NCI-H526 (cell line): ENCODE measurements around the gene GRWD1.

Source experiments
- DNase-seq, 2 experiments: peaks; one replicate each; lab custom pipeline; 2025; lab: John Stamatoyannopoulos, UW

The GRWD1 gene

GRCh38 chr19:48497728-48498594, 52.2 kb downstream of the GRWD1 start:
- peak in 1 of 2 experiments; percentile 24 for DNase-seq

GRCh38 chr19:48498595-48499311, 53.0 kb downstream of the GRWD1 start:
- no peak for DNase-seq

GRCh38 chr19:48499316-48500090, 53.7 kb downstream of the GRWD1 start:
- no peak for DNase-seq

GRCh38 chr19:48500830-48501493, 55.2 kb downstream of the GRWD1 start:
- no peak for DNase-seq

GRCh38 chr19:48501494-48502349, 55.9 kb downstream of the GRWD1 start:
- DNase-seq = peak; percentile 97 to 98

- no peak for DNase-seq
Measured at GRCh38 chr19:48502350-48503018, 56.7 kb downstream of the GRWD1 start.

- DNase-seq = peak in 1 of 2 experiments; percentile 61
Measured at GRCh38 chr19:48506138-48506733, 60.5 kb downstream of the GRWD1 start.
